Measurements from ENCODE around the gene TFPT. TPM values are rescaled to one million over a fixed set of nuclear protein-coding genes. Genes with fewer than 3 reads are reported as not detected.

TFPT gene
- total and polyA plus RNA-seq, 2 experiments from 2014 or later: 14.7 to 25.9 TPM

DNA sequence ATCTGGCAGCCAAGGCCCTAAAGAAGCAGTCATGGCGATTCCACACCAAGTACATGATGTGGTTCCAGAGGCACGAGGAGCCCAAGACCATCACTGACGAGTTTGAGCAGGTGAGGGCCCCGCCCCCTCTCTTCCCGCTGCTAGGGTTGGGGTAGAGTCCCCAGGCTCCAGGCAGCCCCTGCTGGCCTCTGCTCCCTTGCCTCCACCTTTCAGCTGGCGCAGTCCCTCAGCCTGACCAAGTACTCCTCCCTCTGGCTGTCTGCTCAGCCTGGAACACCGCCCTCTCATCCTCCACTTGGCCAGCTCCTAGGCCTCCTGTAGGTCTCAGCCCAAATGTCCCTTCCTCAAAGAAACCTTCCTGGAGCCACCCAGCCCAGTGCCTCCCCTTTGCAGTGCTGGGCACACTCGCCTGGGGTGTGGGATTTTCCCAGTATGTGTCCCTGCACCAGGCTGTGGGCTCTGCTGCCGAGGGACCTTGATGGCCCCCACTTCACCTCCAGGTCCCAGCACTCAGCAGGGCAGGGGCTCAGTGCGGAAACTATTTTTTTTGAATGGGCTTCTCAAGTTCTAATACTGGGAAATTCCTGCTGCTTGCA lies 38.4 kb upstream of the TFPT start:
- 89% methylated on average over 10 of the region's 10 CpGs for WGBS (ENCODE audit: low lambda C conversion rate, missing lambda C conversion rate)
- no peak overlapping the region for H3K4me3 ChIP-seq
- no peak overlapping the region for H3K27ac ChIP-seq
- peaks cover 11% of the 10 kb centered on the region for H3K79me2 ChIP-seq
- H2AFZ ChIP-seq: no peak overlapping the region
- H3K4me2 ChIP-seq: no peak overlapping the region
- H3K36me3 ChIP-seq (replicated peaks; ENCODE audit: insufficient read depth, low read depth): no peaks in the 10 kb centered on the region
- H3K9me2 ChIP-seq (replicated peaks; ENCODE audit: insufficient read depth): no peaks in the 10 kb centered on the region
- H3K9me3 ChIP-seq (ENCODE audit: low read depth): no peaks in the 10 kb centered on the region
- no peaks in the 10 kb centered on the region for H4K20me1 ChIP-seq (ENCODE audit: insufficient read depth, poor library complexity, severe bottlenecking)
- H3K27me3 ChIP-seq: no peaks in the 10 kb centered on the region
- TF ChIP-seq, protein P1, sequence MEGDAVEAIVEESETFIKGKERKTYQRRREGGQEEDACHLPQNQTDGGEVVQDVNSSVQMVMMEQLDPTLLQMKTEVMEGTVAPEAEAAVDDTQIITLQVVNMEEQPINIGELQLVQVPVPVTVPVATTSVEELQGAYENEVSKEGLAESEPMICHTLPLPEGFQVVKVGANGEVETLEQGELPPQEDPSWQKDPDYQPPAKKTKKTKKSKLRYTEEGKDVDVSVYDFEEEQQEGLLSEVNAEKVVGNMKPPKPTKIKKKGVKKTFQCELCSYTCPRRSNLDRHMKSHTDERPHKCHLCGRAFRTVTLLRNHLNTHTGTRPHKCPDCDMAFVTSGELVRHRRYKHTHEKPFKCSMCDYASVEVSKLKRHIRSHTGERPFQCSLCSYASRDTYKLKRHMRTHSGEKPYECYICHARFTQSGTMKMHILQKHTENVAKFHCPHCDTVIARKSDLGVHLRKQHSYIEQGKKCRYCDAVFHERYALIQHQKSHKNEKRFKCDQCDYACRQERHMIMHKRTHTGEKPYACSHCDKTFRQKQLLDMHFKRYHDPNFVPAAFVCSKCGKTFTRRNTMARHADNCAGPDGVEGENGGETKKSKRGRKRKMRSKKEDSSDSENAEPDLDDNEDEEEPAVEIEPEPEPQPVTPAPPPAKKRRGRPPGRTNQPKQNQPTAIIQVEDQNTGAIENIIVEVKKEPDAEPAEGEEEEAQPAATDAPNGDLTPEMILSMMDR (IDR thresholded peaks at IDR 0.05; ENCODE audit: poor library complexity): no peak
- TF ChIP-seq EZH2 (IDR thresholded peaks at IDR 0.05; ENCODE audit: borderline replicate concordance) (no peak), EZH2phosphoT487 (IDR thresholded peaks at IDR 0.05; ENCODE audit: low read depth, severe bottlenecking, unreplicated experiment) (no peak)
- peaks cover 6% of the 10 kb centered on the region for H3K4me1 ChIP-seq (ENCODE audit: insufficient read depth)
- no peak for DNase-seq (ENCODE audit: low spot score)

DNA sequence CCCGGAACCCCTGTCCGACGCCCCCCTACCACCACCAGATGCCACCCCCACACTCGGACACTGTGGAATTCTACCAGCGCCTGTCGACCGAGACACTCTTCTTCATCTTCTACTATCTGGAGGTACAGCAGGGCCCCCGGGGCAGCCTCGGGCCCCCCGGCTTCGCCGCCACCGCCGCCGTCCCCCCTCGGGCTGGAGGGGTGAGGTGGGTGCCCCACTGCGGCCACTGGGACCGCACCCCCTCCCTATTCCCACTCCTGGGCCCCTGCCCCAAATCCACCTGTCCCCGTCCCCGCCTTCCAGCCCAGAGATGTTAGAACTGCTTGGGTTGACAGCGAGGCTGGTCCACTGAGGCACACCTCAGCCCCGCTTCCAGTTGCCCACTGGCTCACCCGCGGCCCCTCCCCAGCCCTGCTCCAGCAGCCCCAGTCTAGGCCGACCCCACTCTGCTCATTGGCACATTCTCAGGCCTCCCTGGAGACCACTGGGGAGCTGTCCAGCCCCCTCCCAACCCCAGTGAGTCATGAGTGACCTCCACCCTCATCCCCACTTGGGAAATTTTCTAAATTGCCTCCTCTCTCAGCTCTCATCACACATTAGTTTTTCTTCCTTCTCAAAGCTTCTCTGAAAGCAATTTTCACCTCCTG lies 37.5 kb upstream of the TFPT start:
- H3K27ac ChIP-seq: no peak overlapping the region
- no peak for TF ChIP-seq EZH2phosphoT487 (IDR thresholded peaks at IDR 0.05; ENCODE audit: low read depth, severe bottlenecking, unreplicated experiment)
- no peak for TF ChIP-seq EZH2 (IDR thresholded peaks at IDR 0.05; ENCODE audit: borderline replicate concordance)
- TF ChIP-seq, protein P1 (IDR thresholded peaks at IDR 0.05; ENCODE audit: poor library complexity): no peak
- H3K9me3 ChIP-seq (ENCODE audit: low read depth): no peaks in the 10 kb centered on the region
- no peak overlapping the region for H3K4me2 ChIP-seq
- 97% methylated on average over 5 of the region's 25 CpGs for WGBS (ENCODE audit: low lambda C conversion rate, missing lambda C conversion rate)
- H3K79me2 ChIP-seq: peaks cover 3% of the 10 kb centered on the region
- H4K20me1 ChIP-seq (ENCODE audit: insufficient read depth, poor library complexity, severe bottlenecking): no peaks in the 10 kb centered on the region
- no peak for DNase-seq (ENCODE audit: low spot score)
- no peaks in the 10 kb centered on the region for H3K4me1 ChIP-seq (ENCODE audit: insufficient read depth)
- H3K9me2 ChIP-seq (replicated peaks; ENCODE audit: insufficient read depth): no peaks in the 10 kb centered on the region
- H2AFZ ChIP-seq: no peak overlapping the region
- no peaks in the 10 kb centered on the region for H3K36me3 ChIP-seq (replicated peaks; ENCODE audit: insufficient read depth, low read depth)
- no peak overlapping the region for H3K4me3 ChIP-seq
- H3K27me3 ChIP-seq: no peaks in the 10 kb centered on the region

DNA sequence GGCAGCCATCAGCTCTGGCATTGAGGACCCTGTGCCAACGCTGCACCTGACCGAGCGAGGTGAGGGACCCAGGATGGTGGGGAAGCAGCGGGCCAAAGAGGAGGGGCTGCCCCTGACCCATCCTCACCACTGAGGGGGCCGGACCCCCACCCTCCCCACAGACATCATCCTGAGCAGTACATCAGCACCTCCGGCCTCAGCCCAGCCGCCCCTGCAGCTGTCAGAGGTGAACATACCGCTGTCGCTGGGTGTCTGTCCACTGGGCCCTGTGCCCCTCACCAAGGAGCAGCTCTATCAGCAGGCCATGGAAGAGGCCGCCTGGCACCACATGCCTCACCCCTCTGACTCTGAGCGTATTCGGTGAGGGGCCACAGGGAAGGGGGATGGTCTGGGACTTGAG lies 36.8 kb upstream of the TFPT start:
- Histone ChIP-seq H3K4me3 (no peak overlapping the region), H3K79me2 (no peaks in the 10 kb centered on the region), H3K4me1 (ENCODE audit: insufficient read depth) (no peaks in the 10 kb centered on the region), H3K36me3 (replicated peaks; ENCODE audit: insufficient read depth, low read depth) (no peaks in the 10 kb centered on the region), H3K9me3 (ENCODE audit: low read depth) (no peaks in the 10 kb centered on the region), H2AFZ (no peak overlapping the region), H3K4me2 (no peak overlapping the region), H4K20me1 (ENCODE audit: insufficient read depth, poor library complexity, severe bottlenecking) (no peaks in the 10 kb centered on the region), H3K9me2 (replicated peaks; ENCODE audit: insufficient read depth) (no peaks in the 10 kb centered on the region), H3K27me3 (no peaks in the 10 kb centered on the region), H3K27ac (no peak overlapping the region)
- no peak for DNase-seq (ENCODE audit: low spot score)
- TF ChIP-seq EZH2 (IDR thresholded peaks at IDR 0.05; ENCODE audit: borderline replicate concordance): no peak
- no peak for TF ChIP-seq EZH2phosphoT487 (IDR thresholded peaks at IDR 0.05; ENCODE audit: low read depth, severe bottlenecking, unreplicated experiment)
- TF ChIP-seq, protein P1 (IDR thresholded peaks at IDR 0.05; ENCODE audit: poor library complexity): no peak
- 91% methylated on average over 12 of the region's 12 CpGs for WGBS (ENCODE audit: low lambda C conversion rate, missing lambda C conversion rate)

All from hepatocyte (in vitro differentiated cells).